Type B pancreatic cell (in vitro differentiated cells): ENCODE measurements around the gene VSTM2B. TPM values are rescaled to one million over a fixed set of nuclear protein-coding genes. Genes with fewer than 3 reads are reported as not detected.
"Not testable (repeated sequence)": the region's sequence is repeated elsewhere in the genome, so short reads cannot be mapped to it uniquely, and the experiment has no call there.

Source experiments
- DNase-seq: peaks from one replicate; pipeline ENCODE4 v3.0.0; 2021; ENCODE audit warnings: mixed read lengths; ENCODE audit not compliant: unreplicated experiment; ENCODE audit errors: extremely low spot score
- H3K27ac Mint-ChIP-seq: 2 replicates; pipeline ENCODE4 v1.8.0; 2021; ENCODE audit warnings: mild to moderate bottlenecking, mixed read lengths
- H3K27me3 Mint-ChIP-seq: 2 replicates; pipeline ENCODE4 v1.8.0; 2021; ENCODE audit warnings: mixed read lengths
- H3K36me3 Mint-ChIP-seq: 2 replicates; pipeline ENCODE4 v1.8.0; 2021; ENCODE audit warnings: mixed read lengths
- H3K4me1 Mint-ChIP-seq: one replicate; pipeline ENCODE4 v1.8.0; 2021; ENCODE audit warnings: mixed read lengths; ENCODE audit not compliant: unreplicated experiment
- H3K4me3 Mint-ChIP-seq: 2 replicates; pipeline ENCODE4 v1.8.0; 2021; ENCODE audit warnings: mild to moderate bottlenecking, mixed read lengths
- H3K9me3 Mint-ChIP-seq: 2 replicates; pipeline ENCODE4 v1.8.0; 2021; ENCODE audit warnings: mixed read lengths
- CTCF ChIP-seq: fragments of 200-600 bp; sonication (generic); conservative IDR thresholded peaks from 2 replicates; pipeline ENCODE4 v1.5.0; 2021; ENCODE audit warnings: antibody characterized with exemption, mild to moderate bottlenecking
- total RNA-seq: library from RNA; stranded (reverse); gene quantifications from 2 replicates; pipeline ENCODE4 v1.2.1, GENCODE V29; 2021; ENCODE audit warnings: low replicate concordance

The VSTM2B gene
- total RNA-seq, 1 donor from 2014 or later: 0.68 TPM

- peaks cover 16% of the 10 kb centered on the region for H3K27me3 Mint-ChIP-seq
- TF ChIP-seq CTCF: no peak
- H3K9me3 Mint-ChIP-seq: no peaks in the 10 kb centered on the region
- H3K27ac Mint-ChIP-seq: no peak overlapping the region
- H3K4me3 Mint-ChIP-seq: no peak overlapping the region
- DNase-seq: no peak
- no peaks in the 10 kb centered on the region for H3K4me1 Mint-ChIP-seq
- H3K36me3 Mint-ChIP-seq: no peaks in the 10 kb centered on the region
These were observed 40.5 kb upstream of the VSTM2B start for GRCh38 chr19:29485293-29485692.

GRCh38 chr19:29486961-29487360 lies 38.8 kb upstream of the VSTM2B start:
- not testable (repeated sequence) for H3K4me1 Mint-ChIP-seq, H3K4me3 Mint-ChIP-seq, H3K27ac Mint-ChIP-seq, H3K9me3 Mint-ChIP-seq, DNase-seq, H3K36me3 Mint-ChIP-seq
- H3K27me3 Mint-ChIP-seq: peaks cover 31% of the 10 kb centered on the region

- DNase-seq: no peak
- no peaks in the 10 kb centered on the region for H3K9me3 Mint-ChIP-seq
- peaks cover 36% of the 10 kb centered on the region for H3K27me3 Mint-ChIP-seq
- H3K4me3 Mint-ChIP-seq: no peak overlapping the region
- no peak overlapping the region for H3K27ac Mint-ChIP-seq
- H3K4me1 Mint-ChIP-seq: peaks cover 2% of the 10 kb centered on the region
- no peaks in the 10 kb centered on the region for H3K36me3 Mint-ChIP-seq
- no peak for TF ChIP-seq CTCF
These were observed 38.4 kb upstream of the VSTM2B start for GRCh38 chr19:29487432-29487831.

GRCh38 chr19:29488316-29488715 lies 37.5 kb upstream of the VSTM2B start:
- no peak for TF ChIP-seq CTCF

GRCh38 chr19:29489172-29489951 lies 36.4 kb upstream of the VSTM2B start:
- Mint-ChIP-seq H3K27me3 (peaks cover 49% of the 10 kb centered on the region), H3K4me1 (peaks cover 13% of the 10 kb centered on the region), H3K9me3 (no peaks in the 10 kb centered on the region), H3K27ac (no peak overlapping the region), H3K4me3 (no peak overlapping the region), H3K36me3 (no peaks in the 10 kb centered on the region)
- no peak for TF ChIP-seq CTCF
- DNase-seq: no peak

More at GRCh38 chr19:29488316-29488715, 37.5 kb upstream of the VSTM2B start:
- peaks cover 45% of the 10 kb centered on the region for H3K27me3 Mint-ChIP-seq
- H3K4me3 Mint-ChIP-seq: no peak overlapping the region
- peaks cover 11% of the 10 kb centered on the region for H3K4me1 Mint-ChIP-seq
- H3K36me3 Mint-ChIP-seq: no peaks in the 10 kb centered on the region
- no peak for DNase-seq
- H3K27ac Mint-ChIP-seq: no peak overlapping the region
- no peaks in the 10 kb centered on the region for H3K9me3 Mint-ChIP-seq

- DNase-seq: no peak
- TF ChIP-seq CTCF: no peak
- H3K9me3 Mint-ChIP-seq: no peaks in the 10 kb centered on the region
- H3K27me3 Mint-ChIP-seq: peaks cover 49% of the 10 kb centered on the region
- H3K4me1 Mint-ChIP-seq: peaks cover 13% of the 10 kb centered on the region
- no peak overlapping the region for H3K27ac Mint-ChIP-seq
- no peaks in the 10 kb centered on the region for H3K36me3 Mint-ChIP-seq
- no peak overlapping the region for H3K4me3 Mint-ChIP-seq
These were observed 34.3 kb upstream of the VSTM2B start for GRCh38 chr19:29491491-29491890.
